ENCODE measurements around the gene CD302.

Gene CD302

DNA sequence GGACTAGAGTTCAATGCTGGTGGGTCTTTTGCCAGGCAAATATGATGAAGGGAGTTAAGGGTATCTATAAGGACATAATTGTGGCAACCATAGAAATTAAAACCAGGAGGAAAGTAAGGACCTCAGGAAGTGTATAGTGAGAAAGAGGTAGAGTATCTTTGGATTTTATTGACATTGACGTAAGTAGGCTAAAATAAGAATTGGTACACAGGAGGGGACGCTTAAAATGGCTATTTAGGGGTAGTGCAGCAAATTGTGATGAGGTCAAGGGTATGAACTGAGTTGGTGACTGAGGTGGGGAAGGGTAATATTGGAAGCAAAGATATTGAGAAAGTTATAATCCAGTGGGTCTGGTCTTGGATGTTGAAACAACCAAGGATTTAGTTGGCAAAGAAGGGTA lies 43.0 kb downstream of the CD302 start:
- H3K4me2 ChIP-seq (ENCODE audit: low read depth, low read length, poor library complexity, severe bottlenecking) = no peak overlapping the region
- no peaks in the 10 kb centered on the region for H3K27me3 ChIP-seq (ENCODE audit: low read length)
- H3K9ac ChIP-seq (ENCODE audit: low read length) = no peak overlapping the region
- H3K79me2 ChIP-seq (ENCODE audit: insufficient read depth, low read length) = peaks cover 48% of the 10 kb centered on the region
- peaks cover 13% of the 10 kb centered on the region; the same call in 1 of the 2 replicates for H3F3A ChIP-seq (ENCODE audit: insufficient read depth)
- no peaks in the 10 kb centered on the region for H3K9me2 ChIP-seq (replicated peaks; ENCODE audit: insufficient read depth, low read length)
- TF ChIP-seq CTCF (IDR thresholded peaks at IDR 0.05; ENCODE audit: insufficient read depth, low read length, poor library complexity, severe bottlenecking) (no peak), EZH2phosphoT487 (conservative IDR thresholded peaks at IDR 0.05; ENCODE audit: low read length) (no peak)
- H4K20me1 ChIP-seq (ENCODE audit: low read depth, low read length) = peaks cover 30% of the 10 kb centered on the region; the same call in 1 of the 2 replicates
- no peaks in the 10 kb centered on the region for H3K9me3 ChIP-seq (ENCODE audit: insufficient read depth, low read length)
- no peak overlapping the region for H3K27ac ChIP-seq (ENCODE audit: low read depth, low read length)
- no peak overlapping the region for H3K4me3 ChIP-seq (ENCODE audit: insufficient read depth, low read length, poor library complexity, severe bottlenecking)
- peaks cover 48% of the 10 kb centered on the region for H3K36me3 ChIP-seq (ENCODE audit: low read length)
- H2AFZ ChIP-seq (ENCODE audit: low read depth, low read length, severe bottlenecking) = no peak overlapping the region

DNA sequence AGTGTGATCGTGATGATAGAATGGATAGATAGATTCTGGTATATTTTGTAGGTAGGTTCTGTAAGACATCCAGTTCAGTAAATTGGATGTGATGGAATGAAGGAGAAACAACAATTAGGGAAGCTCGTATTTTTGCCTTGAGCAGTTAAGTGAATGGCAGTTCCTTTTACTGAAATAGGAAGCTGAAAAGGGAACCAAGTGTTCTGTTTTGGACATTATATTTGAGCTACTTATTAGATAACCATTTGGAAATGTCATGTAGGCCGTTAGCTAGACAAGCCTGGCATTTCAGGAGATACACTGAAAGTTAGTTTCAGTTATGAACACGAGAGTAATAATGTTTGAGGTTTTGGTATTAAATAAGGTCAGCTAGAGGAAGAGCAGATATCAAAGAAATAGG lies 44.2 kb downstream of the CD302 start:
- no peaks in the 10 kb centered on the region for H3K27me3 ChIP-seq (ENCODE audit: low read length)
- peaks cover 40% of the 10 kb centered on the region for H3K36me3 ChIP-seq (ENCODE audit: low read length)
- H3K9me2 ChIP-seq (replicated peaks; ENCODE audit: insufficient read depth, low read length) = no peaks in the 10 kb centered on the region
- H3K4me2 ChIP-seq (ENCODE audit: low read depth, low read length, poor library complexity, severe bottlenecking) = no peak overlapping the region
- no peak overlapping the region for H3K4me3 ChIP-seq (ENCODE audit: insufficient read depth, low read length, poor library complexity, severe bottlenecking)
- no peak overlapping the region for H3K27ac ChIP-seq (ENCODE audit: low read depth, low read length)
- peaks cover 48% of the 10 kb centered on the region for H3K79me2 ChIP-seq (ENCODE audit: insufficient read depth, low read length)
- H3F3A ChIP-seq (ENCODE audit: insufficient read depth) = 0 out of 2 replicates have a peak, but pooled peaks cover 3% of the 10 kb centered on the region
- H4K20me1 ChIP-seq (ENCODE audit: low read depth, low read length) = peaks cover 30% of the 10 kb centered on the region; the same call in 1 of the 2 replicates
- TF ChIP-seq CTCF (IDR thresholded peaks at IDR 0.05; ENCODE audit: insufficient read depth, low read length, poor library complexity, severe bottlenecking) (no peak), EZH2phosphoT487 (conservative IDR thresholded peaks at IDR 0.05; ENCODE audit: low read length) (no peak)
- H3K9me3 ChIP-seq (ENCODE audit: insufficient read depth, low read length) = no peaks in the 10 kb centered on the region
- no peak overlapping the region for H3K9ac ChIP-seq (ENCODE audit: low read length)
- no peak overlapping the region for H2AFZ ChIP-seq (ENCODE audit: low read depth, low read length, severe bottlenecking)

DNA sequence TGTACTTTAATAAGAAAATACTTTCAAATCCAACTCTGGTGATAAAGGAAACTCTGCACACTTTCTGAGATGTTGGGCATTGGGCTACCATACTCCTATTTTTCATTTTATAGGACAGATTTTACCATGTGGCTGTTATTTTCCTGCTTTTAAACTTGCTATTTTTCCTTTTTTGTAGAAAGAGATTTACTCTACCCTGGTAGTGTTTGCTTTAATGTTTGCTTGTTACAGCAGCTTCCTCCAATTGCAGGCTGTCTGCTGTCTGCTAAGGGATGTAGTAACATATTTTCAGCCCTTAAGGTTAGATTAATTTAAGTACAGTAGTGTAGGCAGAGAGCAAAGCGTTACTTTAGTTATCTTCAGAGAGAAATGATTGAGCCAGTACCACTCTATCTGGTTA lies 47.1 kb downstream of the CD302 start:
- Histone ChIP-seq H3K4me3 (ENCODE audit: insufficient read depth, low read length, poor library complexity, severe bottlenecking) (no peak overlapping the region), H3K9me3 (ENCODE audit: insufficient read depth, low read length) (no peaks in the 10 kb centered on the region), H3K9ac (ENCODE audit: low read length) (no peak overlapping the region), H3F3A (ENCODE audit: insufficient read depth) (no peaks in the 10 kb centered on the region), H3K79me2 (ENCODE audit: insufficient read depth, low read length) (peaks cover 50% of the 10 kb centered on the region), H2AFZ (ENCODE audit: low read depth, low read length, severe bottlenecking) (no peak overlapping the region), H3K36me3 (ENCODE audit: low read length) (peaks cover 58% of the 10 kb centered on the region), H3K27ac (ENCODE audit: low read depth, low read length) (no peak overlapping the region), H3K9me2 (replicated peaks; ENCODE audit: insufficient read depth, low read length) (no peaks in the 10 kb centered on the region), H3K4me2 (ENCODE audit: low read depth, low read length, poor library complexity, severe bottlenecking) (no peak overlapping the region), H3K27me3 (ENCODE audit: low read length) (no peaks in the 10 kb centered on the region), H4K20me1 (ENCODE audit: low read depth, low read length) (peaks cover 24% of the 10 kb centered on the region; the same call in 1 of the 2 replicates)
- TF ChIP-seq EZH2phosphoT487 (conservative IDR thresholded peaks at IDR 0.05; ENCODE audit: low read length) (no peak), CTCF (IDR thresholded peaks at IDR 0.05; ENCODE audit: insufficient read depth, low read length, poor library complexity, severe bottlenecking) (no peak)

All from SU-DHL-6 (cell line).